ENCODE data around the gene CUL4A.
"Not testable (repeated sequence)": the region's sequence is repeated elsewhere in the genome, so short reads cannot be mapped to it uniquely, and the experiment has no call there.

The CUL4A gene

GRCh38 chr13:113209759-113210421 lies 477 bp downstream of the CUL4A start:
- DNase-seq, result peak; percentile 48

GRCh38 chr13:113210833-113211232 lies 1.4 kb downstream of the CUL4A start:
- no peak for DNase-seq

GRCh38 chr13:113211774-113212173 lies 2.4 kb downstream of the CUL4A start:
- DNase-seq, result no peak

- no peak for DNase-seq
These were observed 7.0 kb downstream of the CUL4A start for GRCh38 chr13:113216254-113217048.

GRCh38 chr13:113218586-113218985 lies 9.2 kb downstream of the CUL4A start:
- DNase-seq, result no peak

- no peak for DNase-seq
These were observed 10.0 kb downstream of the CUL4A start for GRCh38 chr13:113219256-113219940.

- no peak for DNase-seq
These were observed 10.8 kb downstream of the CUL4A start for GRCh38 chr13:113220141-113220598.

GRCh38 chr13:113220877-113221276 lies 11.5 kb downstream of the CUL4A start:
- no peak for DNase-seq

GRCh38 chr13:113223070-113223469 lies 13.7 kb downstream of the CUL4A start:
- no peak for DNase-seq

GRCh38 chr13:113224486-113224885 lies 15.1 kb downstream of the CUL4A start:
- no peak for DNase-seq

GRCh38 chr13:113225515-113225914 lies 16.1 kb downstream of the CUL4A start:
- no peak for DNase-seq

- DNase-seq, result no peak
These were observed 17.5 kb downstream of the CUL4A start for GRCh38 chr13:113226873-113227450.

- DNase-seq, result no peak
These were observed 19.7 kb downstream of the CUL4A start for GRCh38 chr13:113229161-113229560.

- DNase-seq, result no peak
These were observed 20.4 kb downstream of the CUL4A start for GRCh38 chr13:113229791-113230190.

GRCh38 chr13:113231306-113232207 lies 22.1 kb downstream of the CUL4A start:
- peak; percentile 55 for DNase-seq

- no peak for DNase-seq
These were observed 23.0 kb downstream of the CUL4A start for GRCh38 chr13:113232208-113233003.

- DNase-seq, result no peak
These were observed 23.7 kb downstream of the CUL4A start for GRCh38 chr13:113233101-113233500.

- DNase-seq, result no peak
These were observed 29.1 kb downstream of the CUL4A start for GRCh38 chr13:113238536-113238935.

GRCh38 chr13:113239357-113239756 lies 29.9 kb downstream of the CUL4A start:
- no peak for DNase-seq

- no peak for DNase-seq
These were observed 30.6 kb downstream of the CUL4A start for GRCh38 chr13:113239986-113240385.

- DNase-seq, result not testable (repeated sequence)
These were observed 32.2 kb downstream of the CUL4A start for GRCh38 chr13:113241623-113242022.

Data from activated T-cell treated with anti-CD3 and anti-CD28 coated beads for 4 hours (primary cell).